ENCODE results near the gene GRN. TPM values are rescaled to one million over a fixed set of nuclear protein-coding genes. Genes with fewer than 3 reads are reported as not detected.

The GRN gene
- total and polyA plus RNA-seq, 2 of the 13 experiments (the other 11 are each of a cell fraction or from before 2014, with no cell fraction given) = 86.6 to 143 TPM

DNA sequence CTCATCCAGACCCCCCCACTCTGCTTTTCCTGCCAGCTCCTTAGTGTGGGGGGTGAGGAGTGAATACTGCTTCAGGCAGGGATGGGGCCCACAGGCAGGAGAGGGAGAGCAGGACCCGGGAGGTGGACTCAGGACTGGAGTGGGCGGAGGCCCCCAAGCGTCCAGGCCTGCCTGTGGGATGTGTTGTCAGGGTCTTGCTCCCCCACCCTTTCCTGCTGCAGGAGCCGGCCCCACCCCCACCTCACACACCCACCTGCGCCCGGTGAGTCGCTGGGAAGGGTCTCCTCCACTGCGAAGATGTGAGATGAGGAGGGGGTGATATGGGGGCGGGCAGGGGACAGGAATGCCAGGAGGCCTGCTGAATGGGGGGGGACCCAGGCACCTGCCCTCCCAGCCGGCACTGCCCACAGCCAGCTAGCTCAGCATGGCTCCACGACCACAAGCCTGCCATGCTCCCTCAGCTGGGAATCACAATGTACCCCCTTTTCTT, 17.4 kb downstream of the GRN start:
- BruUV-seq (replicated peaks) = no TSS peak
- peaks cover 45% of the 10 kb centered on the region for H3K4me1 ChIP-seq (ENCODE audit: insufficient read depth, low read length)
- no peaks in the 10 kb centered on the region for H3K79me2 ChIP-seq (ENCODE audit: insufficient read depth, low read length)
- H3K27me3 ChIP-seq (ENCODE audit: control insufficient read depth in 1 of 2, insufficient read depth in 2 of 2, low read length in 2 of 2) = peaks cover 1 to 14% of the 10 kb centered on the region in 2 experiments; a peak in 3 of 5 replicates
- no peaks in the 10 kb centered on the region for H3K9me3 ChIP-seq (ENCODE audit: low read length)
- ATAC-seq = peak; percentile 10; the same call in 2 of the 3 replicates
- H3K4me2 ChIP-seq (ENCODE audit: low read depth, low read length) = peak overlapping the region; percentile 98
- H4K20me1 ChIP-seq (ENCODE audit: insufficient read depth, low read length) = no peaks in the 10 kb centered on the region
- no peak for FAIRE-seq
- no peaks in the 10 kb centered on the region for H3K36me3 ChIP-seq (replicated peaks in 1 of 2; ENCODE audit: control insufficient read depth in 1 of 2, insufficient read depth in 2 of 2, low read length in 2 of 2)
- H2AFZ ChIP-seq (ENCODE audit: low read length) = no peak overlapping the region
- H3K4me3 ChIP-seq (replicated peaks in 1 of 3; ENCODE audit: insufficient read depth in 1 of 3, low read depth in 2 of 3, low read length in 3 of 3) = peak overlapping the region; percentile 75 to 82 (median 76); a peak in 5 of 6 replicates
- WGBS (ENCODE audit: low lambda C conversion rate) = 37% methylated on average over 8 of the region's 11 CpGs
- TF ChIP-seq ZNF790 (CRISPR knock-in tag; IDR thresholded peaks at IDR 0.05; ENCODE audit: borderline replicate concordance) = 0 out of 2 replicates have a peak, but pooled peaks have one; percentile 49
- TF ChIP-seq ZNF234 (CRISPR knock-in tag; conservative IDR thresholded peaks at IDR 0.05) = no peak
- TF ChIP-seq, protein P1, sequence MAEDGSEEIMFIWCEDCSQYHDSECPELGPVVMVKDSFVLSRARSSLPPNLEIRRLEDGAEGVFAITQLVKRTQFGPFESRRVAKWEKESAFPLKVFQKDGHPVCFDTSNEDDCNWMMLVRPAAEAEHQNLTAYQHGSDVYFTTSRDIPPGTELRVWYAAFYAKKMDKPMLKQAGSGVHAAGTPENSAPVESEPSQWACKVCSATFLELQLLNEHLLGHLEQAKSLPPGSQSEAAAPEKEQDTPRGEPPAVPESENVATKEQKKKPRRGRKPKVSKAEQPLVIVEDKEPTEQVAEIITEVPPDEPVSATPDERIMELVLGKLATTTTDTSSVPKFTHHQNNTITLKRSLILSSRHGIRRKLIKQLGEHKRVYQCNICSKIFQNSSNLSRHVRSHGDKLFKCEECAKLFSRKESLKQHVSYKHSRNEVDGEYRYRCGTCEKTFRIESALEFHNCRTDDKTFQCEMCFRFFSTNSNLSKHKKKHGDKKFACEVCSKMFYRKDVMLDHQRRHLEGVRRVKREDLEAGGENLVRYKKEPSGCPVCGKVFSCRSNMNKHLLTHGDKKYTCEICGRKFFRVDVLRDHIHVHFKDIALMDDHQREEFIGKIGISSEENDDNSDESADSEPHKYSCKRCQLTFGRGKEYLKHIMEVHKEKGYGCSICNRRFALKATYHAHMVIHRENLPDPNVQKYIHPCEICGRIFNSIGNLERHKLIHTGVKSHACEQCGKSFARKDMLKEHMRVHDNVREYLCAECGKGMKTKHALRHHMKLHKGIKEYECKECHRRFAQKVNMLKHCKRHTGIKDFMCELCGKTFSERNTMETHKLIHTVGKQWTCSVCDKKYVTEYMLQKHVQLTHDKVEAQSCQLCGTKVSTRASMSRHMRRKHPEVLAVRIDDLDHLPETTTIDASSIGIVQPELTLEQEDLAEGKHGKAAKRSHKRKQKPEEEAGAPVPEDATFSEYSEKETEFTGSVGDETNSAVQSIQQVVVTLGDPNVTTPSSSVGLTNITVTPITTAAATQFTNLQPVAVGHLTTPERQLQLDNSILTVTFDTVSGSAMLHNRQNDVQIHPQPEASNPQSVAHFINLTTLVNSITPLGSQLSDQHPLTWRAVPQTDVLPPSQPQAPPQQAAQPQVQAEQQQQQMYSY (CRISPR knock-in tag; IDR thresholded peaks at IDR 0.05) = peak; percentile 70; the same call in 1 of the 2 replicates
- TF ChIP-seq GATAD2A (CRISPR knock-in tag; IDR thresholded peaks at IDR 0.05) = no peak
- TF ChIP-seq ZNF737 (CRISPR knock-in tag; IDR thresholded peaks at IDR 0.05; ENCODE audit: borderline replicate concordance) = no peak
- TF ChIP-seq, protein P2, sequence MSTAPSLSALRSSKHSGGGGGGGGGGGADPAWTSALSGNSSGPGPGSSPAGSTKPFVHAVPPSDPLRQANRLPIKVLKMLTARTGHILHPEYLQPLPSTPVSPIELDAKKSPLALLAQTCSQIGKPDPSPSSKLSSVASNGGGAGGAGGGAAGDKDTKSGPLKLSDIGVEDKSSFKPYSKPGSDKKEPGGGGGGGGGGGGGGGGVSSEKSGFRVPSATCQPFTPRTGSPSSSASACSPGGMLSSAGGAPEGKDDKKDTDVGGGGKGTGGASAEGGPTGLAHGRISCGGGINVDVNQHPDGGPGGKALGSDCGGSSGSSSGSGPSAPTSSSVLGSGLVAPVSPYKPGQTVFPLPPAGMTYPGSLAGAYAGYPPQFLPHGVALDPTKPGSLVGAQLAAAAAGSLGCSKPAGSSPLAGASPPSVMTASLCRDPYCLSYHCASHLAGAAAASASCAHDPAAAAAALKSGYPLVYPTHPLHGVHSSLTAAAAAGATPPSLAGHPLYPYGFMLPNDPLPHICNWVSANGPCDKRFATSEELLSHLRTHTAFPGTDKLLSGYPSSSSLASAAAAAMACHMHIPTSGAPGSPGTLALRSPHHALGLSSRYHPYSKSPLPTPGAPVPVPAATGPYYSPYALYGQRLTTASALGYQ (CRISPR knock-in tag; IDR thresholded peaks at IDR 0.05) = no peak
- TF ChIP-seq ZC3H13 (CRISPR knock-in tag; IDR thresholded peaks at IDR 0.05) = 0 out of 2 replicates have a peak, but pooled peaks have one; percentile 7
- TF ChIP-seq MAZ (IDR thresholded peaks at IDR 0.05; ENCODE audit: borderline replicate concordance, low read depth, low read length) = no peak
- no peak for TF ChIP-seq MAZ (CRISPR knock-in tag; IDR thresholded peaks at IDR 0.05; ENCODE audit: low read depth)
- no peak for TF ChIP-seq HMG20B (CRISPR knock-in tag; conservative IDR thresholded peaks at IDR 0.05)
- TF ChIP-seq NCOA5 (CRISPR knock-in tag; IDR thresholded peaks at IDR 0.05) = no peak
- TF ChIP-seq, protein P3, sequence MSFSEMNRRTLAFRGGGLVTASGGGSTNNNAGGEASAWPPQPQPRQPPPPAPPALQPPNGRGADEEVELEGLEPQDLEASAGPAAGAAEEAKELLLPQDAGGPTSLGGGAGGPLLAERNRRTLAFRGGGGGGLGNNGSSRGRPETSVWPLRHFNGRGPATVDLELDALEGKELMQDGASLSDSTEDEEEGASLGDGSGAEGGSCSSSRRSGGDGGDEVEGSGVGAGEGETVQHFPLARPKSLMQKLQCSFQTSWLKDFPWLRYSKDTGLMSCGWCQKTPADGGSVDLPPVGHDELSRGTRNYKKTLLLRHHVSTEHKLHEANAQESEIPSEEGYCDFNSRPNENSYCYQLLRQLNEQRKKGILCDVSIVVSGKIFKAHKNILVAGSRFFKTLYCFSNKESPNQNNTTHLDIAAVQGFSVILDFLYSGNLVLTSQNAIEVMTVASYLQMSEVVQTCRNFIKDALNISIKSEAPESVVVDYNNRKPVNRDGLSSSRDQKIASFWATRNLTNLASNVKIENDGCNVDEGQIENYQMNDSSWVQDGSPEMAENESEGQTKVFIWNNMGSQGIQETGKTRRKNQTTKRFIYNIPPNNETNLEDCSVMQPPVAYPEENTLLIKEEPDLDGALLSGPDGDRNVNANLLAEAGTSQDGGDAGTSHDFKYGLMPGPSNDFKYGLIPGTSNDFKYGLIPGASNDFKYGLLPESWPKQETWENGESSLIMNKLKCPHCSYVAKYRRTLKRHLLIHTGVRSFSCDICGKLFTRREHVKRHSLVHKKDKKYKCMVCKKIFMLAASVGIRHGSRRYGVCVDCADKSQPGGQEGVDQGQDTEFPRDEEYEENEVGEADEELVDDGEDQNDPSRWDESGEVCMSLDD (CRISPR knock-in tag; IDR thresholded peaks at IDR 0.05; ENCODE audit: borderline replicate concordance) = 0 out of 2 replicates have a peak, but pooled peaks have one; percentile 44
- no peak overlapping the region for H3K27ac ChIP-seq (ENCODE audit: extremely low read length, insufficient read depth, low read length)
- POLR2A ChIA-PET = interaction anchor here (1.7 to 3.2 kb wide), 4 partner anchors 8 to 23 kb away, joined by 4 to 19 read pairs (median 7); partner anchors contain the start of gene GRN
- CTCF ChIA-PET (ENCODE audit: low intra/inter-chr PET ratio, low total read pairs) = interaction anchor here (1.8 kb wide), 1 partner anchor 8 kb away, joined by 9 read pairs; no protein-coding TSS in a partner anchor
- in situ Hi-C loops (cut with HindIII; ENCODE audit: extremely low pct_ligation_motif_present, low pct_unique_long_range_greater_than_20kb) (no loop called here), intact Hi-C loops (cut with micrococcal nuclease; ENCODE audit: unreplicated experiment) (no loop called here)
- DNase-seq (ENCODE audit: low spot score) = no peak
- peak overlapping the region; percentile 67; the same call in 1 of the 2 replicates for H3K9ac ChIP-seq (ENCODE audit: insufficient read depth, low read depth, low read length)
